ENCODE data around the gene RAB41. TPM values are rescaled to one million over a fixed set of nuclear protein-coding genes. Genes with fewer than 3 reads are reported as not detected.
"Not testable (repeated sequence)": the region's sequence is repeated elsewhere in the genome, so short reads cannot be mapped to it uniquely, and the experiment has no call there.

RAB41 gene
- total RNA-seq = not detected
- polyA plus RNA-seq = not detected
- long read RNA-seq, donor 1 = 0 reads
- long read RNA-seq, donor 2 = 0 reads
- long read RNA-seq, donor 3 = 0 reads
- long read RNA-seq, donor 4 = 0 reads

DNA sequence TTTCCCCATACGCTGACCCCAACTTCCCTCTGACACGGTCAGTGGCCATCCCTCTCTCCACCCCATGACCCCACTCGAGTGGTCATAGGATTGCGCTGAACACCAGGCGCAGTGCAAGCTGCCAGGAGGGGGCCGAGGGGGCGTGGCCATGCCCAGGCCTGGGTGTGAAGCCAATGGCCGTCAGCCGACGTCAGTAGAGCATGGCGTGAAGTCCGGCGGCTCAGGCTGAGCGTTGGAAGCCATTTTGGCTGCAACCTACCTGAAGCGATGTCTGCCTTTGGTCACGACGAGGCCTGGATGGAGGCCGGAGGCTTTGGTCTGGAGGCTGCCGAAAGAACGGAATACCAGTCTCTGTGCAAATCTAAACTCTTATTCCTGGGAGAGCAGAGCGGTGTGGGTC lies at the start of gene RAB41:
Gene RAB41, plus strand, starts transcription at position 222 of the 400 bp plus-strand sequence. Its CDS starts 46 bp downstream, at position 268.
- intact Hi-C loops (cut with DNase I) = no loop called here
- 89% methylated on average over 21 of the region's 21 CpGs for WGBS
- H3K4me3 ChIP-seq (ENCODE audit: low read length) = no peak within 1 kb of the TSS
- no peaks in the 10 kb centered on the region for H3K9me3 ChIP-seq (ENCODE audit: control insufficient read depth, low read length)
- ATAC-seq (no peak), DNase-seq (no peak)
- H3K27me3 ChIP-seq (ENCODE audit: control insufficient read depth, insufficient read depth) = no peaks in the 10 kb centered on the region
- H3K27ac ChIP-seq (ENCODE audit: low read length) = no peak within 1 kb of the TSS
- no peaks in the 10 kb centered on the region for H3K4me1 ChIP-seq (ENCODE audit: control insufficient read depth, insufficient read depth, low read length)

DNA sequence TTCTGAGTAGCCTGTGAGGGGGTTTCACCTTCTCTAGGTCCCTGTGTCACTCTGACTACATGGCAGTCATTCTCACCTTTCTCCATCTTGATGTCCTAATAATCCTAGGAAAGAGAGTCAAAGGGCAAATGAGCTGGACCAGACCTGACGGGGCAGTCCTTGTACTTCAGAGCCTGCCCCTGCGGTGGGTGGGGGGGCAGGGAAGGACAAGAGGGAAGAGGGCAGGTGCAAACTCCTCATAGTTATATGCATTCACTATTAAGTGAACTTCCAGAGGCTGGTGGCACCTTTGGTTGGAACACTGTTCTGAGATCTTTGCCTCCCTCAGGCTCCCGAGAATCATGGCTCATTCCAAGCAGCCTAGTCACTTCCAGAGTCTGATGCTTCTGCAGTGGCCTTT lies 47.6 kb upstream of the RAB41 start, which contains the start of gene AWAT1:
Gene AWAT1, plus strand, starts transcription at position 301 of the 400 bp plus-strand sequence. Its CDS starts 41 bp downstream, at position 342.
- intact Hi-C loops (cut with DNase I) = no loop called here
- DNase-seq (no peak), ATAC-seq (no peak)
- no peaks in the 10 kb centered on the region for H3K4me1 ChIP-seq (ENCODE audit: control insufficient read depth, insufficient read depth, low read length)
- H3K27ac ChIP-seq (ENCODE audit: low read length) = no peak within 1 kb of the TSS
- no peaks in the 10 kb centered on the region for H3K27me3 ChIP-seq (ENCODE audit: control insufficient read depth, insufficient read depth)
- WGBS = 85% methylated on average over 3 of the region's 3 CpGs
- H3K4me3 ChIP-seq (ENCODE audit: low read length) = no peak within 1 kb of the TSS
- no peaks in the 10 kb centered on the region for H3K9me3 ChIP-seq (ENCODE audit: control insufficient read depth, low read length)

DNA sequence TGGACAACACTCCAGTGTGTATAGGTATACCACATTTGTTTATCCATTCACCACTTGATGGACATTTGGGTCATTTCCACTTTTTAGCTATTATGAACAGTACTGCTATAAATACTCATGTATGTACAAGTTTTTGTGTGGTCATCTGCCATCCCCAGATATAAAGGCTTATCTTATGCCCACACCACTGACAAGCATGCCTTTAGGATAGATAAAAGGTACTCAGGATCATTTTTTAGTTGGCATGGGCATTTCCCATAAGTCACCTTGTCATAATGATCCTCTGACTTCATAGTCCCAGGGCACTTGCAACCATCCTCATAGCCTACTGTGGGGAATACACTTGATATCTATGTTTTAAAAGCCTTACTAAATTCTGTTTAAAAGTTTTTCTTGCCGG lies 41.2 kb upstream of the RAB41 start:
- H3K9me3 ChIP-seq (ENCODE audit: control insufficient read depth, low read length) = no peaks in the 10 kb centered on the region
- no peak overlapping the region for H3K4me3 ChIP-seq (ENCODE audit: low read length)
- intact Hi-C loops (cut with DNase I) = no loop called here
- no peaks in the 10 kb centered on the region for H3K4me1 ChIP-seq (ENCODE audit: control insufficient read depth, insufficient read depth, low read length)
- H3K27ac ChIP-seq (ENCODE audit: low read length) = no peak overlapping the region
- 85% methylated on average over 1 of the region's 1 CpG for WGBS
- no peaks in the 10 kb centered on the region for H3K27me3 ChIP-seq (ENCODE audit: control insufficient read depth, insufficient read depth)
- no peak for ATAC-seq
- no peak for DNase-seq

DNA sequence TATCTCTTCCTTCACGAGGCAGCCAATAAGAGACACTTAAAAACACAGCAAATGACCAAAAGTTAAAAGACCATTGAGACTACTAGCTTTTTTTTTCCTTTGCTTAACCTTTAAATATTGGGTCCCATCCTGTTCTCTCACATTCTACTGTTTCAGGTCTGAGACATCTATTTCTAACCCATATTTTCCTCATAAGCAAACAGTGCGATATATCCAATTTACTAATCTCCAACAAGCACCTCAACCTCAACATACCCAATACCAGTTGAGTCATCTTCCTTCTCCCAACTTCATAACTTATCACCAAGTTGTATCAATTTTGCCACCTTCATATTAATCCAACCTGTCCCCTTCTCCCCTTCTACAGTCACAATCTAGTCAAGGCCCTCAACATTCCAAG lies 40.5 kb upstream of the RAB41 start:
- Histone ChIP-seq H3K4me1 (ENCODE audit: control insufficient read depth, insufficient read depth, low read length) (no peaks in the 10 kb centered on the region), H3K27ac (ENCODE audit: low read length) (no peak overlapping the region), H3K9me3 (ENCODE audit: control insufficient read depth, low read length) (no peaks in the 10 kb centered on the region), H3K4me3 (ENCODE audit: low read length) (no peak overlapping the region), H3K27me3 (ENCODE audit: control insufficient read depth, insufficient read depth) (no peaks in the 10 kb centered on the region)
- ATAC-seq = no peak
- intact Hi-C loops (cut with DNase I) = no loop called here
- WGBS = 92% methylated on average over 2 of the region's 2 CpGs
- no peak for DNase-seq

DNA sequence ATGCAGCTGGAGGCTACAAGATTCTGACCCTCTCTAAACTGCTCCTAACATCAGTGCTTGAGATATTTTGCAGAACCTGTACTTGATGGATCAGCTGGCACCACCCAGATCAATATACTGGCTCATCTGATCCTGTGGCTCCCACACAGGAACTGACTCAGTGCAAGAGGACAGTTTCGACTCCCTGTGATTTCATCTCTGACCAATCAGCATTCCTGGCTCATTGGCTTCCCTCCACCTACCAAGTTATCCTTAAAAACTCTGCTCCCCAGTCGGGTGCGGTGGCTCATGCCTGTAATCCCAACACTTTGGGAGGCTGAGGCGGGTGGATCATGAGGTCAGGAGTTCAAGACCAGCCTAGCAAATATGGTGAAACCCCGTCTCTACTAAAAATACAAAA lies 38.4 kb upstream of the RAB41 start:
- H3K27ac ChIP-seq (ENCODE audit: low read length); ATAC-seq; DNase-seq; H3K4me3 ChIP-seq (ENCODE audit: low read length); H3K9me3 ChIP-seq (ENCODE audit: control insufficient read depth, low read length); H3K4me1 ChIP-seq (ENCODE audit: control insufficient read depth, insufficient read depth, low read length); intact Hi-C loops (cut with DNase I); H3K27me3 ChIP-seq (ENCODE audit: control insufficient read depth, insufficient read depth): not testable (repeated sequence)
- WGBS = 81% methylated on average over 5 of the region's 5 CpGs

DNA sequence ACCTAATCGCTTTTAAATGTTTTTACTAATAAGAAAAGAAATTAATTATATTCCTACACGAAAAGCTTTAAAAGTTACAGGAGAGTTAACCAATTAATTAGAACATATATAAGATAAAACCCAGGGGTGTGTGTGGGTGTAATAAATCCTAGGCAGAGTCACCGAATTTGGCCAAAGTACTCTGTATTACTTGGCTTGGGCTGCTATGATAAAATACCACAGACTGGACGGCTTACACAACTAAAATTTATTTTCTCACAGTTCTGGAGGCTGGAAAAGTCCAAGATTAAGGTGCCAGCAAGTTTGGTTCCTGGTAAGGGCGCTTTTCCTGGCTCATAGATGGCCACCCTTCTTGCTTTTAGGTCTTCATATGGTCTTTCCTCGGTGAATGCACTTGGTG lies 37.1 kb upstream of the RAB41 start:
- ATAC-seq = peak; percentile 29 to 65
- DNase-seq = no peak
- intact Hi-C loops (cut with DNase I) = no loop called here
- H3K27me3 ChIP-seq (ENCODE audit: control insufficient read depth, insufficient read depth) = no peaks in the 10 kb centered on the region
- no peak overlapping the region for H3K27ac ChIP-seq (ENCODE audit: low read length)
- H3K9me3 ChIP-seq (ENCODE audit: control insufficient read depth, low read length) = no peaks in the 10 kb centered on the region
- H3K4me3 ChIP-seq (ENCODE audit: low read length) = no peak overlapping the region
- no peaks in the 10 kb centered on the region for H3K4me1 ChIP-seq (ENCODE audit: control insufficient read depth, insufficient read depth, low read length)
- WGBS = 64% methylated on average over 6 of the region's 6 CpGs

DNA sequence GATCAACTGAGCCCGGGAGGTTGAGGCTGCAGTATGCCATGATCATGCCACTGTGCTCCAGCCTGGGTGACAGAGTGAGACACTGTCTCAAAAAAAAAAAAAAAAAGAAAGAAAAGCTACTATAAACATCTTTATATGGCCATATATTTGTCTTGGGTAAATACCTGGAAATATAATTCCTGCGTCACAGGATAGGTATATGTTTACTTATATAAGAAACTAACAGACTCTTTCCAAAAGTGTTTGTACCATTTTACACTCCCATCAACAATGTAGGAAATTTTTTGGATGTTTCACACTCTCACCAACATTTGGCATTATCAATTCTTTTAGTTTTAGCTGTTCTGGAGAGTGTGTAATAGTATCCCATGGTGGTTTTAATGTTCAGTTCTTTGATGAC lies 34.7 kb upstream of the RAB41 start:
- H3K4me1 ChIP-seq (ENCODE audit: control insufficient read depth, insufficient read depth, low read length) = no peaks in the 10 kb centered on the region
- intact Hi-C loops (cut with DNase I) = no loop called here
- H3K27ac ChIP-seq (ENCODE audit: low read length) = no peak overlapping the region
- ATAC-seq (no peak), DNase-seq (no peak)
- WGBS = 96% methylated on average over 2 of the region's 2 CpGs
- no peaks in the 10 kb centered on the region for H3K27me3 ChIP-seq (ENCODE audit: control insufficient read depth, insufficient read depth)
- no peaks in the 10 kb centered on the region for H3K9me3 ChIP-seq (ENCODE audit: control insufficient read depth, low read length)
- no peak overlapping the region for H3K4me3 ChIP-seq (ENCODE audit: low read length)

DNA sequence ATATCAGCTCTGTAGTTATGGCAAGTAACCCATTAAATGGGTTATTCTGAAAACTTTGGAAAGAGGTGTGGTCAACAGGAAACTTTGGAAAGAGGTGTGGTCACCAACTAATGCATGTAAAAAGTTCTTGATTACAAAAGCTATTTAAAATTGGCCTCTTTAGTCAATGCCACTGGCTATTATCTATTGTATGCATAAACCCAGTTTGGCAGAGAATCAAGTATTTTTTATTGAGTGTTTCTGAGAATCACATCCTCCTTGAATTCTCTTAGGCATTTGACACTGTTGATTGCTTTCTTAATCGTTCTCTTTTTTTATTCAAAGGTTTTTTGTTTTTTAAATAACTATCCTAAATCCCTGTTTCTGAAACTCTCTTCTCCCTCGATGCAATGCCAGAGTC lies 29.5 kb upstream of the RAB41 start:
- WGBS = 55% methylated on average over 2 of the region's 2 CpGs
- intact Hi-C loops (cut with DNase I) = no loop called here
- no peak for DNase-seq
- H3K4me3 ChIP-seq (ENCODE audit: low read length) = no peak overlapping the region
- H3K27me3 ChIP-seq (ENCODE audit: control insufficient read depth, insufficient read depth) = no peaks in the 10 kb centered on the region
- no peak for ATAC-seq
- H3K9me3 ChIP-seq (ENCODE audit: control insufficient read depth, low read length) = no peaks in the 10 kb centered on the region
- no peaks in the 10 kb centered on the region for H3K4me1 ChIP-seq (ENCODE audit: control insufficient read depth, insufficient read depth, low read length)
- H3K27ac ChIP-seq (ENCODE audit: low read length) = no peak overlapping the region

DNA sequence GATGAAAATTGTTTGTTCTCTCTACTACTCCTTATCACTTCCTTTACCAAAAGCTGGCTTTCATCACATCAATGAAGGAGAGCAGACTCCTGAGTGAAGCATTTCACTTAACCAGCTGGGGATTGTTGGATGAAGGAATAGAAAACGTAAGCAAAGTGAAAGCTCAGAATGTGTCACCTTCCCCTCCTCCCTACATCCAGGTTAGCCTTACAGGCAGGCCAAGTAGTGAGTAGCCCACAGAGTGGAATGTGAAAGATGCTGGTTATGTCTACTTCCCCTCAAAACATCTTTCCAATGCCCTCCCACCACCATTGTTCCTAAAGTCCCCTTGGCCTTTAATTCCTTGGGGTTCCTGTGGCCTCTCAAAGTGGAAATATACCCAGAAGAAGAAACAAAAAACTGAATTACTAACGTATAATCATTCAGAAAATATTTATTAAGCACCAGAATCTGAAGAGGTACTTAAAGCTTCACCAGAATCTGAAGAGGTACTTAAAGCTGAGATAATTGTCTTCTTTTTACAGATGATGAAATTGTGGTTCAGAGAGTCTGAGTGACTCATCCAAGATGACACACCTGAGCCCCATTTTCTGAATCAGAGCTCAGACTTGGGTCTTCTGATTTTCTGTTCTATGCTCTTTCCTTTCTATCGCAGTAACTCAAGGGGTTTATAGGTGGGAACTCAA lies 28.5 kb upstream of the RAB41 start:
- 91% methylated on average over 3 of the region's 3 CpGs for WGBS
- Histone ChIP-seq H3K4me3 (ENCODE audit: low read length) (no peak overlapping the region), H3K27me3 (ENCODE audit: control insufficient read depth, insufficient read depth) (no peaks in the 10 kb centered on the region), H3K9me3 (ENCODE audit: control insufficient read depth, low read length) (no peaks in the 10 kb centered on the region), H3K4me1 (ENCODE audit: control insufficient read depth, insufficient read depth, low read length) (no peaks in the 10 kb centered on the region), H3K27ac (ENCODE audit: low read length) (no peak overlapping the region)
- intact Hi-C loops (cut with DNase I) = no loop called here
- no peak for ATAC-seq
- DNase-seq = no peak

DNA sequence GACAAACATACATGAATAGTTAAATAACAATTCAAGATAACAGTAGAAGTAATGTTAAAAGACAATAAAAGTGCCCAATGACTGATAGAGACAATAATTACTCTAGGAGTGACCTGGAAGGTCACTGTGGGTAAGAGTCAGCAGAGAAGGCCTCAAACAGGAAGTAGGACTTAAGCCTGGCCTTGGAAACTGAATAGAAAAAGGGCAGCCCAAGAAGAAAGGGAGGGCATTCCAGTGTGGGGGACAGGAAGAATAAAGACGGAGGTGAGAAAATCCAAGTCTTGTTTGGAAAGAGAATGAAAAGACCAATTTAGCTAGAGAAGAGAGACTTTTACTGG lies 27.9 kb upstream of the RAB41 start:
- ATAC-seq = no peak
- no peak overlapping the region for H3K4me3 ChIP-seq (ENCODE audit: low read length)
- intact Hi-C loops (cut with DNase I) = no loop called here
- DNase-seq = no peak
- WGBS = 81% methylated on average over 1 of the region's 1 CpG
- H3K27ac ChIP-seq (ENCODE audit: low read length) = no peak overlapping the region
- no peaks in the 10 kb centered on the region for H3K27me3 ChIP-seq (ENCODE audit: control insufficient read depth, insufficient read depth)
- H3K4me1 ChIP-seq (ENCODE audit: control insufficient read depth, insufficient read depth, low read length) = no peaks in the 10 kb centered on the region
- no peaks in the 10 kb centered on the region for H3K9me3 ChIP-seq (ENCODE audit: control insufficient read depth, low read length)

DNA sequence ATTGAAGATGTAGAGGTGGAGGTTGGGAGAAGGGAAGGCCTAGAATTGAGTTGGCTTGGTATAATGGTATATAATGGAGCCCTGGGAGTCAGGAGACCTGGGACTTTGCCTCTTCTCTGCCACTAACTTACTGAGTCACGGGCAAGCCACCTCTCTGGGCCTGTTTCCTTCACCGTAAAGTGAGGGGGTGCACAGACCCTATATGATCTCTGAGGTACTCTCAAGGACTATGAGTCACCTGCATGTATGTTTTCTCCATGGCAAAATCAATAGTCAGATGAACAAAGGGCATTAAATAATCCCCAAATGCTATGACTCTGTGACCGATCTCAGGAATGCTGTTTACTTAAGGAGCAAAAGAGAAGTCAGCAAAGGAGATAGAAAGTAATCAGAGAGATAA lies 27.1 kb upstream of the RAB41 start:
- DNase-seq (no peak), ATAC-seq (no peak)
- intact Hi-C loops (cut with DNase I) = no loop called here
- H3K27ac ChIP-seq (ENCODE audit: low read length) = no peak overlapping the region
- no peaks in the 10 kb centered on the region for H3K9me3 ChIP-seq (ENCODE audit: control insufficient read depth, low read length)
- H3K4me3 ChIP-seq (ENCODE audit: low read length) = no peak overlapping the region
- H3K27me3 ChIP-seq (ENCODE audit: control insufficient read depth, insufficient read depth) = no peaks in the 10 kb centered on the region
- 95% methylated on average over 3 of the region's 3 CpGs for WGBS
- H3K4me1 ChIP-seq (ENCODE audit: control insufficient read depth, insufficient read depth, low read length) = no peaks in the 10 kb centered on the region

DNA sequence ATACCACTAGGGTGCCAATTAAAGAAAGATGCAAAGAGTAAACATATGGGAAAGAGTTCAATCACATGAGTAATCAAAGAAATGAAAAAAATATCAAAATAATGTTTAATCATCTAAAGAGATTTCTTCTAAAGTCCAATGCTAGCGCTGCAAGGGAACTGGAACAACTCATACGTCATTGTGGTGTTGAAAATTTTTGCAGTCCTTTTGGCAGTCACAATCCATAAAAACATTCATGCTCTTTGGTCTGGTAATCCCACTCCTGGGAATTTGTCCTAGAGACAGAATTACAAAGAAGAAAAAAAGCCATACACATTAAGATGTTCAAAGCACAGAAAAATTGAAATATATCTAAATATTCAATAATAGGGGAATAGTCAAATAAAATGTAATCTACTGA lies 26.5 kb upstream of the RAB41 start:
- DNase-seq = no peak
- Histone ChIP-seq H3K4me3 (ENCODE audit: low read length) (no peak overlapping the region), H3K27ac (ENCODE audit: low read length) (no peak overlapping the region), H3K4me1 (ENCODE audit: control insufficient read depth, insufficient read depth, low read length) (no peaks in the 10 kb centered on the region), H3K27me3 (ENCODE audit: control insufficient read depth, insufficient read depth) (no peaks in the 10 kb centered on the region), H3K9me3 (ENCODE audit: control insufficient read depth, low read length) (no peaks in the 10 kb centered on the region)
- intact Hi-C loops (cut with DNase I) = no loop called here
- 68% methylated on average over 2 of the region's 2 CpGs for WGBS
- ATAC-seq = peak; percentile 43 to 75
